Hepatocyte (in vitro differentiated cells): ENCODE results near the gene NOP53.

Experiments used
- EZH2 ChIP-seq: fragments of 200-600 bp; sonication (generic); IDR thresholded peaks from 2 replicates; pipeline ENCODE4 v1.6.1; 2016; ENCODE audit warnings: antibody characterized with exemption, mild to moderate bottlenecking, borderline replicate concordance
- TF ChIP-seq, protein P1 (sequence below): fragments of 200-600 bp; sonication (generic); IDR thresholded peaks from 2 replicates; pipeline ENCODE4 v1.5.1; 2016; ENCODE audit warnings: antibody characterized with exemption, mild to moderate bottlenecking; ENCODE audit not compliant: poor library complexity

DNA sequence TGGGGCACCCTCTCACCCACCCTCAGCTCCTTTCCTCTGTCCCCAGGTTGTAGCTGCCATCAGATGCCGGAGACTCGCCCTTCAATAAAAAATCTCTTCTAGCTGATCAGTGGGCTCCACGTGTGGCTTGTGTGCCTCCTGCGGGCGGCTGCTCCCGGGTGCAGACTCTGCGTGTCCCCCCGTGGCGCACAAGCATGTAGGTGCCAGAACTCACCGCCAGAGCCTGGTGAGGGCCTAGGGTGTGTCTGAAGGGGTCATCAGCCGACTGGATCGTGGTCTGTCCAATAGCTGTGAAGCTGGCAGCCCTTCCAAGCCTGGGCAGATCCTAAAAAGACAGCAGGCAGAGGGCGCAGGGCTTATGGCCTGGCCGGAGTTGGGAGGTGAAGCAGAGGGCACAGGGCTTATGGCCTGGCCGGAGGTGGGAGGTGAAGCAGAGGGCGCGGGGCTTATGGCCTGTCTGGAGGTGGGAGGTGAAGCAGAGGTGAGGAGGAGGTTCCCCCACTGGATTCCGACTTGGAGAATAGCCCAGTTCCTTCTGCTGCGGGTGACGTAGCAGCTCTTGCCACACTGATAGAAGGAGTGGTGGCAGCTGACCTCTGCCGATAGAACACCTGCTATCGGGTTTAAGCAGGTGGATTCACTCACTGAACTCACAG lies 11.7 kb downstream of the NOP53 start:
- TF ChIP-seq, protein P1, sequence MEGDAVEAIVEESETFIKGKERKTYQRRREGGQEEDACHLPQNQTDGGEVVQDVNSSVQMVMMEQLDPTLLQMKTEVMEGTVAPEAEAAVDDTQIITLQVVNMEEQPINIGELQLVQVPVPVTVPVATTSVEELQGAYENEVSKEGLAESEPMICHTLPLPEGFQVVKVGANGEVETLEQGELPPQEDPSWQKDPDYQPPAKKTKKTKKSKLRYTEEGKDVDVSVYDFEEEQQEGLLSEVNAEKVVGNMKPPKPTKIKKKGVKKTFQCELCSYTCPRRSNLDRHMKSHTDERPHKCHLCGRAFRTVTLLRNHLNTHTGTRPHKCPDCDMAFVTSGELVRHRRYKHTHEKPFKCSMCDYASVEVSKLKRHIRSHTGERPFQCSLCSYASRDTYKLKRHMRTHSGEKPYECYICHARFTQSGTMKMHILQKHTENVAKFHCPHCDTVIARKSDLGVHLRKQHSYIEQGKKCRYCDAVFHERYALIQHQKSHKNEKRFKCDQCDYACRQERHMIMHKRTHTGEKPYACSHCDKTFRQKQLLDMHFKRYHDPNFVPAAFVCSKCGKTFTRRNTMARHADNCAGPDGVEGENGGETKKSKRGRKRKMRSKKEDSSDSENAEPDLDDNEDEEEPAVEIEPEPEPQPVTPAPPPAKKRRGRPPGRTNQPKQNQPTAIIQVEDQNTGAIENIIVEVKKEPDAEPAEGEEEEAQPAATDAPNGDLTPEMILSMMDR, result no peak
- TF ChIP-seq EZH2, result no peak
